Psoas muscle (tissue), 8 donors: ENCODE measurements around the gene OPRL1. TPM values are rescaled to one million over a fixed set of nuclear protein-coding genes. Genes with fewer than 3 reads are reported as not detected.

Source experiments
- ATAC-seq, 4 donors: fragments of 200-7000 bp; cut with Tn5 transposase; one replicate each; pipeline ENCODE4 v1.9.1; 2020; ENCODE audit warnings: moderate library complexity in 3 of 4, mild to moderate bottlenecking in 2 of 4
- DNase-seq, 2 donors: peaks; one replicate each; pipeline ENCODE4 v3.0.0-alpha.2; 2020
- H3K27ac ChIP-seq: fragments of 200-600 bp; one replicate; pipeline ENCODE4 v1.8.0; 2022
- H3K27me3 ChIP-seq, 3 donors: fragments of 200-600 bp in 1 of 3; one replicate each; pipeline versions ENCODE4 v1.6.1 to v1.8.0; 2013 to 2022; ENCODE audit warnings: low read length in 2 of 3, mild to moderate bottlenecking in 2 of 3, moderate library complexity in 1 of 3; ENCODE audit not compliant: insufficient read depth in 3 of 3
- H3K36me3 ChIP-seq, 2 donors: fragments of 200-600 bp in 1 of 2; one replicate each; pipeline versions ENCODE4 v1.6.1 to v1.8.0; 2013 to 2022; ENCODE audit warnings: low read depth in 1 of 2, mild to moderate bottlenecking in 1 of 2, moderate library complexity in 1 of 2; ENCODE audit not compliant: insufficient read depth in 1 of 2
- H3K4me1 ChIP-seq: fragments of 200-600 bp; one replicate; pipeline ENCODE4 v1.8.0; 2022
- H3K4me3 ChIP-seq: fragments of 200-600 bp; one replicate; pipeline ENCODE4 v1.8.0; 2022; ENCODE audit warnings: mild to moderate bottlenecking
- H3K9me3 ChIP-seq: fragments of 200-600 bp; one replicate; pipeline ENCODE4 v1.8.0; 2022
- CTCF ChIP-seq: fragments of 200-600 bp; IDR thresholded peaks from one replicate; pipeline ENCODE4 v1.8.0; 2022; ENCODE audit warnings: antibody characterized with exemption
- WGBS, 3 donors: extraction: QIAGEN DNeasy Blood & Tissue Kit; methylation state at CpG; one replicate each; pipeline versions ENCODE4 v1.1.6 to v1.1.7; 2013; 5-methylcytosine and 5-hydroxymethylcytosine counted together
- intact Hi-C, 2 donors: fragments of 100-400 bp; cut with DNase I; formaldehyde crosslinking; loops; one replicate each; pipeline versions ENCODE4 v1.11.0 to v1.14.2; 2022
- polyA plus RNA-seq, 3 donors: library from polyadenylated mRNA; stranded (reverse); fragments of 200-250 nt; gene quantifications; one replicate each; pipeline ENCODE4 v1.2.3, GENCODE V29; 2013
- total RNA-seq, 4 donors: library from RNA; stranded (reverse); fragmentation: NEBNext Ultra II Directional in 2 of 4; extraction: Animal tissue kit (Norgen Biotek cat#: 25700) in 2 of 4; gene quantifications; one replicate each; pipeline versions ENCODE4 v1.2.1 to v1.2.4, GENCODE V29; 2021 to 2023
- donor health status: healthy with polysubstance abuse.
- donor health status: DM: no; HTN: no; CAD: no; lungs with moderate emphysema.
- donor health status: Bipolar disorder and iron deficiency.
- donor health status: healthy.
- donor health status: DM: yes; HTN: yes; CAD: no.
- donor health status: DM: no; HTN: no; CAD: no.
- donor health status: DM: no; HTN: no; CAD: no.
- donor health status: DM: yes; HTN: yes; CAD: no.

The OPRL1 gene
- total and polyA plus RNA-seq, 7 donors = 0.03 to 0.94 (median 0.17) TPM

GRCh38 chr20:64032706-64033624 is 46.9 kb upstream of the OPRL1 start:
- whole genome bisulfite sequencing, 3 donors = 87 to 89% (median 89%) methylated on average over 29 to 31 of the region's 31 CpGs
- TF ChIP-seq CTCF = no peak
- DNase-seq = no peak
- Histone ChIP-seq H3K9me3 (no peaks in the 10 kb centered on the region), H3K4me3 (no peak overlapping the region), H3K27ac (no peak overlapping the region), H3K36me3 (peaks cover 0 to 73% of the 10 kb centered on the region in 2 donors), H3K4me1 (peaks cover 3% of the 10 kb centered on the region), H3K27me3 (peaks cover 0 to 17% (median 2%) of the 10 kb centered on the region in 3 donors)
- intact Hi-C loops = no loop called here
- ATAC-seq = no peak

GRCh38 chr20:64033981-64034493 is 45.8 kb upstream of the OPRL1 start:
- no peak for ATAC-seq
- Histone ChIP-seq H3K27ac (no peak overlapping the region), H3K27me3 (peaks cover 0 to 28% (median 6%) of the 10 kb centered on the region in 3 donors), H3K36me3 (peaks cover 0 to 63% of the 10 kb centered on the region in 2 donors), H3K9me3 (no peaks in the 10 kb centered on the region), H3K4me1 (peaks cover 3% of the 10 kb centered on the region), H3K4me3 (no peak overlapping the region)
- DNase-seq = no peak
- intact Hi-C loops = no loop called here
- TF ChIP-seq CTCF = no peak
- WGBS, 3 donors = 55 to 67% (median 57%) methylated on average over 11 of the region's 11 CpGs

GRCh38 chr20:64035066-64035932 is 44.6 kb upstream of the OPRL1 start:
- intact Hi-C loops = loop anchor here in 1 of 2 donors (5.0 kb wide), 1 partner anchor 87 kb away; no protein-coding TSS in a partner anchor
- peaks cover 10% of the 10 kb centered on the region for H3K4me1 ChIP-seq
- peaks cover 0 to 40% (median 11%) of the 10 kb centered on the region in 3 donors for H3K27me3 ChIP-seq
- H3K36me3 ChIP-seq = peaks cover 0 to 50% of the 10 kb centered on the region in 2 donors
- no peaks in the 10 kb centered on the region for H3K9me3 ChIP-seq
- ATAC-seq = no peak
- TF ChIP-seq CTCF = no peak
- no peak for DNase-seq
- no peak overlapping the region for H3K4me3 ChIP-seq
- 79 to 85% (median 83%) methylated on average over 17 of the region's 17 CpGs for WGBS, 3 donors
- no peak overlapping the region for H3K27ac ChIP-seq

GRCh38 chr20:64035933-64036345 is 43.9 kb upstream of the OPRL1 start, which contains the start of gene C20orf204:
Gene C20orf204, plus strand, starts transcription at chr20:64036182. Its CDS starts 142 bp downstream, at chr20:64036324.
- no peak within 1 kb of the TSS for H3K4me3 ChIP-seq
- TF ChIP-seq CTCF = no peak
- ATAC-seq (no peak), DNase-seq (no peak)
- H3K4me1 ChIP-seq = peaks cover 10% of the 10 kb centered on the region
- H3K36me3 ChIP-seq = peaks cover 0 to 44% of the 10 kb centered on the region in 2 donors
- peaks cover 0 to 47% (median 11%) of the 10 kb centered on the region in 3 donors for H3K27me3 ChIP-seq
- H3K9me3 ChIP-seq = no peaks in the 10 kb centered on the region
- 73 to 78% (median 78%) methylated on average over 10 of the region's 10 CpGs for WGBS, 3 donors
- no peak within 1 kb of the TSS for H3K27ac ChIP-seq
- intact Hi-C loops = loop anchor here in 1 of 2 donors (5.0 kb wide), 1 partner anchor 86 kb away; no protein-coding TSS in a partner anchor
